Fibroblast of lung (primary cell): ENCODE data around the gene CALM1.

Experiments used
- CTCF ChIP-seq, 2 donors: IDR thresholded peaks in 1 of 2; conservative IDR thresholded peaks in 1 of 2; 1 replicate in 1 of 2; 2 replicates in 1 of 2; pipeline ENCODE4 v1.5.1; 2011 to 2012; ENCODE audit warnings: low read length in 2 of 2, control low read depth in 1 of 2, inconsistent platforms in 1 of 2, low read depth in 1 of 2, mild to moderate bottlenecking in 1 of 2
- EZH2 ChIP-seq: IDR thresholded peaks from 2 replicates; pipeline ENCODE4 v1.5.1; 2012; ENCODE audit warnings: low read length, control low read depth, mild to moderate bottlenecking; ENCODE audit errors: missing control alignments

DNA sequence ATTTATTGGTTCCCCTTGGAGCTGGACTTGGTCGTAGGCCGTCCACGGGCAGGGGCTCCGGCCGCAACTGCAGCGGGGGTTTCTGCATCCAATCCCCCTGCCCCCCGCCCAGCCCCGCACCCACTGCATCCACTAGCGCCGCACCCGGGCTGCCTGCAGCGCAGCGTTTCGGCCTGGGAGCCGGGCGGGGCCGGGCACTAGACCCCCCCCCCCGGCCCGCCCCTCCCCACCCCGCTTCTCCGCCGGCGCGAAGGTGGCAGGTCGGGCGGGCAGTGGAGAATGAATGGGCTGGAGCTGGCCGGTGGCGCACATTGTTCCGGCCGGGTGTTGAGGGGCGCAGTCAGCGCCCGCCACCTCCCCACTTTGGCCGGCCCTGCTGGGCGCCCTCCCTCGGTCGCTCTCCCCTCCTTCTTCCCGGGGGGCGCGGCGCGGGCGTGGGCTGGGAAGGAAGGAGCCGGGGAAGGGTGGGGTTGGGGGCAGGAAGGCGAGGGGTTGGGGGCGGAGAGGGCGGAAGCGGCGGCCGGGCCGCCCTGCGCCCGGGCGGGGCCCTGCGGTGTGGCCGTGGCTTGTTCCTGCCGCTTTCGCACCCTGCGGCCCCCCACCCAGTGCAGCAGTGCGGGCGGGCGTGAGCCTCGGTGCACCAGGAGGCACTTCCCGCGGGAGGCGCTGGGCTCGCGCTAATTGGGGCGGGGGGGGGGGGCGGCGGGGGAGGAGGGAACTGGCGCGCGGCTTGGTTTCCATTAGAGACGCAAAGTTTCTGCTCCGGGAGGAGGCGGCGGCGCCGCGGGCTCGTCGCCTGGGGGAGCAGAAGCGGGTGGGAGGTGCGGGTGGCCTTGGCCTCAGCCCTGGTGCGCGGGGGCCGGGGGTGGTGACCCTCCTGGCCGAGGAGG, 841 bp downstream of the CALM1 start:
- TF ChIP-seq CTCF (conservative IDR thresholded peaks at IDR 0.05 in 1 of 2, IDR thresholded peaks at IDR 0.05 in 1 of 2; ENCODE audit: low read depth in 1 of 2, low read length in 2 of 2) (no peak), EZH2 (no peak)
